Bronchial epithelial cell (primary cell): Measurements from ENCODE around the gene RTKN2. TPM values are rescaled to one million over a fixed set of nuclear protein-coding genes. Genes with fewer than 3 reads are reported as not detected.

ENCODE experiments used
- DNase-seq: peaks from one replicate; pipeline ENCODE4 v3.0.0-alpha.2; 2010; ENCODE audit warnings: low read depth
- FAIRE-seq: peaks from 2 replicates; lab custom pipeline; 2011; peaks lifted over from hg19 to GRCh38; lab: Jason Lieb, UNC
- H3K27me3 ChIP-seq: 2 replicates; pipeline ENCODE4 v1.5.1; 2011; ENCODE audit warnings: low read length; ENCODE audit not compliant: control insufficient read depth, insufficient read depth
- H3K36me3 ChIP-seq: 2 replicates; pipeline ENCODE4 v1.5.1; 2011; ENCODE audit warnings: low read length; ENCODE audit not compliant: control insufficient read depth, insufficient read depth
- H3K4me3 ChIP-seq: 2 replicates; pipeline ENCODE4 v1.5.1; 2011; ENCODE audit warnings: mild to moderate bottlenecking, low read depth, low read length, control low read depth
- total RNA-seq: library from RNA; depleted of rRNA; stranded (reverse); fragments of >200 nt; gene quantifications from 2 replicates; pipeline ENCODE4 v1.2.1, GENCODE V29; 2014
- TF ChIP-seq, protein P1 (sequence below): IDR thresholded peaks from 2 replicates; pipeline ENCODE4 v1.5.1; 2011; ENCODE audit warnings: mild to moderate bottlenecking, moderate library complexity, low read length, control low read depth, inconsistent platforms; ENCODE audit not compliant: insufficient read depth, severe bottlenecking

RTKN2 gene
- total RNA-seq, 1 donor from 2014 or later = 0.79 TPM

DNA sequence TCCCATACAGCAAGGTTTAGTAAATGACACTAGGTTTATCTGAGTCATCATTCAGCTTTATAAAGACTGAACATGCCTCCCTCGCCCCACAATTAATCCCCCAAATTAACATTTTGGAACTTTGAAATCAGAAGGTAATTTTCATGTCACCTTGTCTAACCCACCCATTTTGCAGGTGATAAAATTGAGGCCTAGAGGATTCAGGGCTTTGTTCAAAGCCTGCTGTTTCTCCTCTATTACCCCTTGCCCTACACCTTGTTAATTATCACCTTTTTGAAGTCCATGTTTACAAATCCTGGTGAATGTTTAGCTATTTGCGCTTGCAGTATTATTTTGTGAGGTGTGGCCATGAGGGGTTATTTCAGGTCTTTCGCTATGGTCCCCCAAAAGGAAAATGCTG is 120.5 kb downstream of the RTKN2 start:
- no peaks in the 10 kb centered on the region for H3K27me3 ChIP-seq
- no peak for FAIRE-seq
- DNase-seq = no peak
- no peaks in the 10 kb centered on the region for H3K36me3 ChIP-seq
- TF ChIP-seq, protein P1, sequence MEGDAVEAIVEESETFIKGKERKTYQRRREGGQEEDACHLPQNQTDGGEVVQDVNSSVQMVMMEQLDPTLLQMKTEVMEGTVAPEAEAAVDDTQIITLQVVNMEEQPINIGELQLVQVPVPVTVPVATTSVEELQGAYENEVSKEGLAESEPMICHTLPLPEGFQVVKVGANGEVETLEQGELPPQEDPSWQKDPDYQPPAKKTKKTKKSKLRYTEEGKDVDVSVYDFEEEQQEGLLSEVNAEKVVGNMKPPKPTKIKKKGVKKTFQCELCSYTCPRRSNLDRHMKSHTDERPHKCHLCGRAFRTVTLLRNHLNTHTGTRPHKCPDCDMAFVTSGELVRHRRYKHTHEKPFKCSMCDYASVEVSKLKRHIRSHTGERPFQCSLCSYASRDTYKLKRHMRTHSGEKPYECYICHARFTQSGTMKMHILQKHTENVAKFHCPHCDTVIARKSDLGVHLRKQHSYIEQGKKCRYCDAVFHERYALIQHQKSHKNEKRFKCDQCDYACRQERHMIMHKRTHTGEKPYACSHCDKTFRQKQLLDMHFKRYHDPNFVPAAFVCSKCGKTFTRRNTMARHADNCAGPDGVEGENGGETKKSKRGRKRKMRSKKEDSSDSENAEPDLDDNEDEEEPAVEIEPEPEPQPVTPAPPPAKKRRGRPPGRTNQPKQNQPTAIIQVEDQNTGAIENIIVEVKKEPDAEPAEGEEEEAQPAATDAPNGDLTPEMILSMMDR = no peak
- H3K4me3 ChIP-seq = no peak overlapping the region

GRCh38 chr10:62147425-62147824 is 121.2 kb downstream of the RTKN2 start:
- no peak overlapping the region for H3K4me3 ChIP-seq
- DNase-seq = no peak
- TF ChIP-seq, protein P1 = no peak
- no peaks in the 10 kb centered on the region for H3K27me3 ChIP-seq
- no peaks in the 10 kb centered on the region for H3K36me3 ChIP-seq
- FAIRE-seq = no peak

DNA sequence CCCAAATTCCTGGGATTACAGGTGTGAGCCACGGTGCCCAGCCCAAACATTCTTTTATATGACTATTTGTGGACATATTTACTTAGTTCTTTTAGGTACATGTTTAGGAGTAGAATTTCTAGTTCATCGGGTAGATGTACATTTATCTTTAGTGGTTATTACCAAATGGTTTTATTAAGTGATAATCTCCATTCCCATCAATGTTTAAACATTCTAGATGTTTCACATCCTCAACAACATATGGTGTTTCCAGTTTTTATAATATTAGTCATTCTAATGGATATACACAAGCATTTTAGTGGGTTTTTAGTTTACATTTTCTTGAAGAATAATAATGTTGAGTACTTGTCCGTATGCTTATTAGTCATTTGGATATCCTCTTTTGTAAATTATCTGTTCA is 131.7 kb downstream of the RTKN2 start:
- FAIRE-seq (no peak), DNase-seq (no peak)
- H3K36me3 ChIP-seq = no peaks in the 10 kb centered on the region
- TF ChIP-seq, protein P1 = no peak
- H3K4me3 ChIP-seq = no peak overlapping the region
- H3K27me3 ChIP-seq = no peaks in the 10 kb centered on the region

DNA sequence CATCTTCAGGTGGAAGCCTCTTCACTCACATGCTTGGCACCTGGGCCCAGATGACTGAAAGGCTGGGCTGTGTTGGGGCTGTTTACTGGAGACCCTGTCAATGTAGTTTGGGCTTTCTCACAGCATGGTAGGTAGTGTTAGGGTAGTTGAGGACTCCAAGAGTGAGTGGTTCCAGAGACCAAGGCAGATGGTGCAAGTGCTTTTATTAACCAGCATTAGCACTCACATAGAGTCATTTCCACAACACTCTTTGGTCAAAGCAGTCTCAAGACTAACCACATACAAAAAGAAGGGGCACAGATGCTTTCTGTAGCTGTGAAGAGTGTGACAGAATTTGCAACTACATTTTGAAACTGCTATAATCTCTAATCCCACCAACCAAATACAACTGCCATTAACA is 135.0 kb downstream of the RTKN2 start:
- Histone ChIP-seq H3K36me3 (no peaks in the 10 kb centered on the region), H3K4me3 (no peak overlapping the region), H3K27me3 (no peaks in the 10 kb centered on the region)
- no peak for DNase-seq
- peak; percentile 23 for FAIRE-seq
- TF ChIP-seq, protein P1 = no peak

Other genes starting within 250 kb of the RTKN2 start
- gene ZNF365, start 105.5 kb upstream of the RTKN2 start, total RNA-seq = 1.3 and 7.2 TPM in 2 replicates